Panc1 (cell line): ENCODE measurements around the gene CA12. TPM values are rescaled to one million over a fixed set of nuclear protein-coding genes. Genes with fewer than 3 reads are reported as not detected.

Experiments
- ATAC-seq: fragments of 200-7000 bp; cut with Tn5 transposase; 2 replicates; pipeline ENCODE4 v1.9.1; 2020; ENCODE audit warnings: mild to moderate bottlenecking, moderate library complexity
- BruUV-seq: library from RNA; stranded (reverse); fragments of 400-500 nt; replicated peaks from 2 replicates; lab custom pipeline; 2021; lab: Mats Ljungman, UMichigan
- CTCF ChIA-PET: fragments of 300-600 bp; sonication (Branson Sonifier 250); formaldehyde crosslinking; loops from one replicate; lab custom pipeline; 2022; ENCODE audit warnings: antibody characterized with exemption; lab: Charles Lee
- POLR2A ChIA-PET: fragments of 300-600 bp; sonication (Branson Sonifier 250); formaldehyde crosslinking; loops from one replicate; lab custom pipeline; 2022; ENCODE audit warnings: antibody characterized with exemption; lab: Charles Lee
- DNase-seq: peaks from one replicate; pipeline ENCODE4 v3.0.0-alpha.2; 2010; ENCODE audit warnings: low read depth, low spot score
- H3K27ac ChIP-seq: 2 replicates; pipeline ENCODE4 v1.5.1; 2011; ENCODE audit warnings: mild to moderate bottlenecking, low read length, inconsistent platforms
- H3K27me3 ChIP-seq: fragments of 200-500 bp; sonication (Bioruptor generic); 2 replicates; pipeline ENCODE4 v1.6.0; 2014; ENCODE audit warnings: low read length, inconsistent platforms; ENCODE audit not compliant: control insufficient read depth, insufficient read depth
- H3K36me3 ChIP-seq: fragments of 200-500 bp; sonication (Bioruptor generic); 2 replicates; pipeline ENCODE4 v1.5.1; 2014; ENCODE audit warnings: inconsistent platforms, mild to moderate bottlenecking, low read length, moderate library complexity; ENCODE audit not compliant: control insufficient read depth, insufficient read depth
- H3K4me1 ChIP-seq: 2 replicates; pipeline ENCODE4 v1.5.1; 2011; ENCODE audit warnings: inconsistent platforms, mild to moderate bottlenecking, low read length, moderate library complexity; ENCODE audit not compliant: control insufficient read depth, insufficient read depth
- H3K4me3 ChIP-seq, 2 experiments: 2 replicates each; pipeline ENCODE4 v1.5.1; 2011 to 2012; ENCODE audit warnings: low read depth in 2 of 2, low read length in 2 of 2, mild to moderate bottlenecking in 2 of 2, inconsistent platforms in 1 of 2, moderate library complexity in 1 of 2
- H3K9me3 ChIP-seq: fragments of 200-500 bp; sonication (Bioruptor generic); 2 replicates; pipeline ENCODE4 v1.5.1; 2014; ENCODE audit warnings: low read depth, mild to moderate bottlenecking, inconsistent platforms, low read length, moderate library complexity; ENCODE audit not compliant: control insufficient read depth, insufficient read depth
- CTCF ChIP-seq: fragments of 450-650 bp; IDR thresholded peaks from 2 replicates; pipeline ENCODE4 v1.5.1; 2017; ENCODE audit warnings: mild to moderate bottlenecking
- POLR2AphosphoS5 ChIP-seq: IDR thresholded peaks from 2 replicates; pipeline ENCODE4 v1.6.1; 2012; ENCODE audit warnings: mild to moderate bottlenecking, low read depth, low read length, moderate library complexity
- SIN3A ChIP-seq: IDR thresholded peaks from 2 replicates; pipeline ENCODE4 v1.6.1; 2012; ENCODE audit warnings: low read depth, mild to moderate bottlenecking, low read length, moderate library complexity, borderline replicate concordance; ENCODE audit not compliant: insufficient read depth
- TCF7L2 ChIP-seq: IDR thresholded peaks from 2 replicates; pipeline ENCODE4 v1.6.1; 2011; ENCODE audit warnings: mild to moderate bottlenecking, low read depth, low read length, inconsistent platforms
- in situ Hi-C: cut with HindIII; loops from 2 replicates; pipeline ENCODE4 v1.10.0; 2016; ENCODE audit warnings: low sequenced_read_pairs, low pct_unique_long_range_greater_than_20kb
- intact Hi-C: fragments of 100-400 bp; cut with micrococcal nuclease; formaldehyde crosslinking; loops from one replicate; pipeline ENCODE4 v1.10.0; 2022; ENCODE audit not compliant: unreplicated experiment
- total RNA-seq: library from RNA; stranded (reverse); gene quantifications from one replicate; pipeline ENCODE4 v1.2.1, GENCODE V29; 2021; ENCODE audit not compliant: unreplicated experiment
- TF ChIP-seq, protein P1 (sequence below), 2 experiments: IDR thresholded peaks; 2 replicates each; pipeline ENCODE4 v1.6.1; 2011 to 2012; ENCODE audit warnings: low read depth in 2 of 2, control low read depth in 1 of 2, low read length in 1 of 2, mild to moderate bottlenecking in 1 of 2, moderate library complexity in 1 of 2; ENCODE audit not compliant: insufficient read depth in 1 of 2

The CA12 gene
- total RNA-seq, 1 experiment from 2014 or later: 0.74 TPM

GRCh38 chr15:63319065-63319464 is 62.6 kb downstream of the CA12 start:
- ChIA-PET CTCF (no interaction called here), POLR2A (no interaction called here)
- ATAC-seq (no peak), DNase-seq (no peak)
- in situ Hi-C loops: no loop called here
- Histone ChIP-seq H3K4me3 (no peak overlapping the region), H3K9me3 (no peaks in the 10 kb centered on the region), H3K27ac (no peak overlapping the region), H3K36me3 (no peaks in the 10 kb centered on the region), H3K27me3 (no peaks in the 10 kb centered on the region), H3K4me1 (no peaks in the 10 kb centered on the region)
- no TSS peak for BruUV-seq
- TF ChIP-seq TCF7L2: no peak
- TF ChIP-seq POLR2AphosphoS5: no peak
- no peak for TF ChIP-seq SIN3A
- TF ChIP-seq, protein P1, sequence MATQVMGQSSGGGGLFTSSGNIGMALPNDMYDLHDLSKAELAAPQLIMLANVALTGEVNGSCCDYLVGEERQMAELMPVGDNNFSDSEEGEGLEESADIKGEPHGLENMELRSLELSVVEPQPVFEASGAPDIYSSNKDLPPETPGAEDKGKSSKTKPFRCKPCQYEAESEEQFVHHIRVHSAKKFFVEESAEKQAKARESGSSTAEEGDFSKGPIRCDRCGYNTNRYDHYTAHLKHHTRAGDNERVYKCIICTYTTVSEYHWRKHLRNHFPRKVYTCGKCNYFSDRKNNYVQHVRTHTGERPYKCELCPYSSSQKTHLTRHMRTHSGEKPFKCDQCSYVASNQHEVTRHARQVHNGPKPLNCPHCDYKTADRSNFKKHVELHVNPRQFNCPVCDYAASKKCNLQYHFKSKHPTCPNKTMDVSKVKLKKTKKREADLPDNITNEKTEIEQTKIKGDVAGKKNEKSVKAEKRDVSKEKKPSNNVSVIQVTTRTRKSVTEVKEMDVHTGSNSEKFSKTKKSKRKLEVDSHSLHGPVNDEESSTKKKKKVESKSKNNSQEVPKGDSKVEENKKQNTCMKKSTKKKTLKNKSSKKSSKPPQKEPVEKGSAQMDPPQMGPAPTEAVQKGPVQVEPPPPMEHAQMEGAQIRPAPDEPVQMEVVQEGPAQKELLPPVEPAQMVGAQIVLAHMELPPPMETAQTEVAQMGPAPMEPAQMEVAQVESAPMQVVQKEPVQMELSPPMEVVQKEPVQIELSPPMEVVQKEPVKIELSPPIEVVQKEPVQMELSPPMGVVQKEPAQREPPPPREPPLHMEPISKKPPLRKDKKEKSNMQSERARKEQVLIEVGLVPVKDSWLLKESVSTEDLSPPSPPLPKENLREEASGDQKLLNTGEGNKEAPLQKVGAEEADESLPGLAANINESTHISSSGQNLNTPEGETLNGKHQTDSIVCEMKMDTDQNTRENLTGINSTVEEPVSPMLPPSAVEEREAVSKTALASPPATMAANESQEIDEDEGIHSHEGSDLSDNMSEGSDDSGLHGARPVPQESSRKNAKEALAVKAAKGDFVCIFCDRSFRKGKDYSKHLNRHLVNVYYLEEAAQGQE (IDR thresholded peaks at IDR 0.05; ENCODE audit: insufficient read depth in 1 of 2, low read depth in 2 of 2, low read length in 1 of 2): no peak
- no peak for TF ChIP-seq CTCF
- intact Hi-C loops: no loop called here

- H3K27ac ChIP-seq: no peak overlapping the region
- TF ChIP-seq, protein P1 (IDR thresholded peaks at IDR 0.05; ENCODE audit: insufficient read depth in 1 of 2, low read depth in 2 of 2, low read length in 1 of 2): no peak
- TF ChIP-seq POLR2AphosphoS5 (no peak), SIN3A (no peak), TCF7L2 (no peak), CTCF (no peak)
- BruUV-seq: no TSS peak
- ATAC-seq: no peak
- no peaks in the 10 kb centered on the region for H3K9me3 ChIP-seq
- no peaks in the 10 kb centered on the region for H3K27me3 ChIP-seq
- no peaks in the 10 kb centered on the region for H3K36me3 ChIP-seq
- POLR2A ChIA-PET: no interaction called here
- H3K4me3 ChIP-seq: no peak overlapping the region
- DNase-seq: no peak
- CTCF ChIA-PET: no interaction called here
- in situ Hi-C loops: no loop called here
- intact Hi-C loops: no loop called here
- no peaks in the 10 kb centered on the region for H3K4me1 ChIP-seq
Observed at GRCh38 chr15:63318344-63318743, 63.3 kb downstream of the CA12 start.
